WTC11 (cell line): ENCODE data around the gene SUPT4H1. TPM values are rescaled to one million over a fixed set of nuclear protein-coding genes. Genes with fewer than 3 reads are reported as not detected.

ENCODE experiments used
- ATAC-seq: fragments of 200-7000 bp; cut with Tn5 transposase; 2 replicates; pipeline ENCODE4 v1.10.0; 2021; ENCODE audit warnings: mild to moderate bottlenecking, moderate library complexity
- CTCF ChIA-PET: fragments of 300-600 bp; sonication (Branson Sonifier 250); formaldehyde crosslinking; loops from one replicate; lab custom pipeline; 2021; ENCODE audit warnings: antibody characterized with exemption; lab: Charles Lee
- POLR2A ChIA-PET: fragments of 350-600 bp; sonication (Branson Sonifier 250); formaldehyde crosslinking; loops from one replicate; lab custom pipeline; 2021; ENCODE audit warnings: antibody characterized with exemption; lab: Charles Lee
- DNase-seq: peaks from one replicate; pipeline ENCODE4 v3.0.0; 2021; ENCODE audit warnings: low spot score
- H3K27ac Mint-ChIP-seq: 2 replicates; pipeline ENCODE4 v1.8.0; 2021; ENCODE audit warnings: mixed read lengths
- H3K27me3 Mint-ChIP-seq: 2 replicates; pipeline ENCODE4 v1.8.0; 2021; ENCODE audit warnings: low read depth, mild to moderate bottlenecking, moderate library complexity, mixed read lengths
- H3K36me3 Mint-ChIP-seq: 2 replicates; pipeline ENCODE4 v1.8.0; 2021; ENCODE audit warnings: mixed read lengths
- H3K4me1 Mint-ChIP-seq: 2 replicates; pipeline ENCODE4 v1.8.0; 2022; ENCODE audit warnings: mixed read lengths
- H3K4me3 Mint-ChIP-seq: 2 replicates; pipeline ENCODE4 v1.8.0; 2021; ENCODE audit warnings: mild to moderate bottlenecking, moderate library complexity, mixed read lengths
- H3K9me3 Mint-ChIP-seq: 2 replicates; pipeline ENCODE4 v1.8.0; 2021; ENCODE audit warnings: mixed read lengths
- ATF1 ChIP-seq: sonication (generic); formaldehyde crosslinking; IDR thresholded peaks from 2 replicates; pipeline ENCODE4 v1.8.1; 2023; ENCODE audit warnings: mild to moderate bottlenecking, moderate library complexity, missing genetic modification reagents
- ETV6 ChIP-seq: sonication (generic); formaldehyde crosslinking; IDR thresholded peaks from 2 replicates; pipeline ENCODE4 v1.8.1; 2022; ENCODE audit warnings: mild to moderate bottlenecking, missing genetic modification reagents
- JAZF1 ChIP-seq: fragments of 250-450 bp; sonication (Bioruptor Pico); IDR thresholded peaks from 2 replicates; pipeline ENCODE4 v1.9.0; 2021; ENCODE audit warnings: moderate library complexity, mild to moderate bottlenecking, inconsistent platforms
- NFE2L1 ChIP-seq: sonication (generic); formaldehyde crosslinking; IDR thresholded peaks from 2 replicates; pipeline ENCODE4 v1.8.1; 2023; ENCODE audit warnings: missing genetic modification reagents
- NR2C2 ChIP-seq: sonication (generic); formaldehyde crosslinking; IDR thresholded peaks from 2 replicates; pipeline ENCODE4 v1.8.0; 2022; ENCODE audit warnings: mild to moderate bottlenecking, missing genetic modification reagents
- PRDM15 ChIP-seq: sonication (generic); formaldehyde crosslinking; IDR thresholded peaks from 2 replicates; pipeline ENCODE4 v1.8.0; 2022; ENCODE audit warnings: missing genetic modification reagents
- SMAD4 ChIP-seq: sonication (generic); formaldehyde crosslinking; IDR thresholded peaks from 2 replicates; pipeline ENCODE4 v1.8.0; 2022; ENCODE audit warnings: mild to moderate bottlenecking, missing genetic modification reagents
- TEAD1 ChIP-seq: sonication (generic); formaldehyde crosslinking; IDR thresholded peaks from 2 replicates; pipeline ENCODE4 v1.8.0; 2022; ENCODE audit warnings: mild to moderate bottlenecking, missing genetic modification reagents
- ZBTB21 ChIP-seq: sonication (generic); formaldehyde crosslinking; IDR thresholded peaks from 2 replicates; pipeline ENCODE4 v1.8.1; 2023; ENCODE audit warnings: mild to moderate bottlenecking, missing genetic modification reagents, borderline replicate concordance
- ZNF219 ChIP-seq: sonication (generic); formaldehyde crosslinking; IDR thresholded peaks from 2 replicates; pipeline ENCODE4 v1.8.0; 2023; ENCODE audit warnings: missing genetic modification reagents, mild to moderate bottlenecking, borderline replicate concordance
- ZNF512 ChIP-seq: sonication (generic); formaldehyde crosslinking; IDR thresholded peaks from 2 replicates; pipeline ENCODE4 v1.8.1; 2022; ENCODE audit warnings: missing genetic modification reagents, borderline replicate concordance
- total RNA-seq: library from RNA; stranded (reverse); gene quantifications from 3 replicates; pipeline ENCODE4 v1.2.3, GENCODE V29; 2021
- TF ChIP-seq, protein P1 (sequence below): sonication (generic); formaldehyde crosslinking; conservative IDR thresholded peaks from 2 replicates; pipeline ENCODE4 v1.8.1; 2023; ENCODE audit warnings: mild to moderate bottlenecking, low read depth, missing genetic modification reagents, moderate library complexity

Gene SUPT4H1
- total RNA-seq, 1 experiment from 2014 or later = 85.5 TPM

DNA sequence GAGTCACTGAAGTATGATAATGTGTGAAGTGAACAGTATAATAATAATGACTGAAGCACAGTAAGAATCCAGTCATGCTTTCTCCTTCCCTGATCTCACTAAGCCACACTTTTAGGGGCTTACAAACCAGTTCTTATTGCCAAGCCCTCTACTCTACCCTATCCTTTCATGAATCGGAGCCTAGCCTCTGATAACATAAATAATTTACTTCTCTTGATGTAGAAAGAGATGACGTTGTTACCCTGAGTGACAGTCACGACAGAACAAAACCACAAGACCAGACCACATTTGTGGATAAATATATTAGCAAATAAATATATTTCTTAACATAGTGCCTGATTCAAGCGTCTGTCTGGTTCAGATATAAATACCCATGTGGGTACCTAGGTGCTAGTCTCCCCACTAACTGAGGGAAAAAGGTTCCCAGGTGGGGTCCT, 1.4 kb upstream of the SUPT4H1 start:
- DNase-seq (no peak), ATAC-seq (no peak)
- H3K4me3 Mint-ChIP-seq = peak overlapping the region; percentile 100
- H3K27me3 Mint-ChIP-seq = no peaks in the 10 kb centered on the region; the same call in 1 of the 2 replicates
- no peak for TF ChIP-seq NFE2L1 (CRISPR knock-in tag)
- no peak for TF ChIP-seq ZBTB21 (CRISPR knock-in tag)
- no peak for TF ChIP-seq NR2C2 (CRISPR knock-in tag)
- TF ChIP-seq ZNF219 (CRISPR knock-in tag) = no peak
- TF ChIP-seq ZNF512 (CRISPR knock-in tag) = no peak
- TF ChIP-seq, protein P1, sequence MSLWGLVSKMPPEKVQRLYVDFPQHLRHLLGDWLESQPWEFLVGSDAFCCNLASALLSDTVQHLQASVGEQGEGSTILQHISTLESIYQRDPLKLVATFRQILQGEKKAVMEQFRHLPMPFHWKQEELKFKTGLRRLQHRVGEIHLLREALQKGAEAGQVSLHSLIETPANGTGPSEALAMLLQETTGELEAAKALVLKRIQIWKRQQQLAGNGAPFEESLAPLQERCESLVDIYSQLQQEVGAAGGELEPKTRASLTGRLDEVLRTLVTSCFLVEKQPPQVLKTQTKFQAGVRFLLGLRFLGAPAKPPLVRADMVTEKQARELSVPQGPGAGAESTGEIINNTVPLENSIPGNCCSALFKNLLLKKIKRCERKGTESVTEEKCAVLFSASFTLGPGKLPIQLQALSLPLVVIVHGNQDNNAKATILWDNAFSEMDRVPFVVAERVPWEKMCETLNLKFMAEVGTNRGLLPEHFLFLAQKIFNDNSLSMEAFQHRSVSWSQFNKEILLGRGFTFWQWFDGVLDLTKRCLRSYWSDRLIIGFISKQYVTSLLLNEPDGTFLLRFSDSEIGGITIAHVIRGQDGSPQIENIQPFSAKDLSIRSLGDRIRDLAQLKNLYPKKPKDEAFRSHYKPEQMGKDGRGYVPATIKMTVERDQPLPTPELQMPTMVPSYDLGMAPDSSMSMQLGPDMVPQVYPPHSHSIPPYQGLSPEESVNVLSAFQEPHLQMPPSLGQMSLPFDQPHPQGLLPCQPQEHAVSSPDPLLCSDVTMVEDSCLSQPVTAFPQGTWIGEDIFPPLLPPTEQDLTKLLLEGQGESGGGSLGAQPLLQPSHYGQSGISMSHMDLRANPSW (CRISPR knock-in tag) = no peak
- TF ChIP-seq ETV6 = no peak
- no peak for TF ChIP-seq ATF1 (CRISPR knock-in tag)
- TF ChIP-seq SMAD4 = no peak
- no peak for TF ChIP-seq JAZF1 (CRISPR knock-in tag)
- H3K9me3 Mint-ChIP-seq = no peaks in the 10 kb centered on the region
- ChIA-PET CTCF (interaction anchor here (1.0 to 4.0 kb wide), 9 partner anchors 16 to 104 kb away, joined by 3 to 54 read pairs (median 10); partner anchors contain the start of genes RNF43 and TSPOAP1), POLR2A (interaction anchor here (0.8 to 4.4 kb wide), 8 partner anchors 11 to 64 kb away, joined by 3 to 61 read pairs (median 8); partner anchors contain the start of gene RNF43)
- peaks cover 23% of the 10 kb centered on the region for H3K36me3 Mint-ChIP-seq
- H3K4me1 Mint-ChIP-seq = peaks cover 19% of the 10 kb centered on the region
- H3K27ac Mint-ChIP-seq = peak overlapping the region; percentile 98

- POLR2A ChIA-PET = interaction anchor here (0.8 to 4.4 kb wide), 15 partner anchors 9 to 77 kb away, joined by 3 to 61 read pairs (median 5); partner anchors contain the start of gene RNF43
- peak overlapping the region; percentile 100 for H3K4me3 Mint-ChIP-seq
- H3K27me3 Mint-ChIP-seq = no peaks in the 10 kb centered on the region; the same call in 1 of the 2 replicates
- peaks cover 19% of the 10 kb centered on the region for H3K4me1 Mint-ChIP-seq
- ATAC-seq (peak; percentile 41), DNase-seq (peak; percentile 54)
- peak overlapping the region; percentile 98 for H3K27ac Mint-ChIP-seq
- CTCF ChIA-PET = interaction anchor here (0.7 to 4.0 kb wide), 20 partner anchors 12 to 153 kb away, joined by 3 to 54 read pairs (median 5); partner anchors contain the start of genes RNF43 and TSPOAP1
- peak; percentile 28; the same call in 1 of the 2 replicates for TF ChIP-seq TEAD1 (CRISPR knock-in tag)
- TF ChIP-seq PRDM15 = no peak
- peaks cover 29% of the 10 kb centered on the region for H3K36me3 Mint-ChIP-seq
- H3K9me3 Mint-ChIP-seq = no peaks in the 10 kb centered on the region
These were observed 791 bp upstream of the SUPT4H1 start for GRCh38 chr17:58352596-58353388.
